Heart right ventricle (tissue), 16 donors: Measurements from ENCODE around the gene SV2B. TPM values are rescaled to one million over a fixed set of nuclear protein-coding genes. Genes with fewer than 3 reads are reported as not detected.

Experiments used
- ATAC-seq, 8 donors: fragments of 200-7000 bp; cut with Tn5 transposase; one replicate each; pipeline ENCODE4 v1.9.1; 2020; ENCODE audit warnings: mild to moderate bottlenecking in 8 of 8, moderate library complexity in 8 of 8, moderate number of reproducible peaks in 1 of 8
- DNase-seq, 2 donors: peaks; one replicate each; pipeline ENCODE4 v3.0.0-alpha.2; 2020
- H3K27ac ChIP-seq, 10 donors: fragments of 200-600 bp; sonication (generic) in 2 of 10; one replicate each; pipeline versions ENCODE4 v1.5.0 to v1.8.0; 2020 to 2022; ENCODE audit warnings: mild to moderate bottlenecking in 3 of 10
- H3K27me3 ChIP-seq, 7 donors: fragments of 200-600 bp; one replicate each; pipeline ENCODE4 v1.8.0; 2021 to 2022; ENCODE audit warnings: mild to moderate bottlenecking in 2 of 7
- H3K36me3 ChIP-seq, 9 donors: fragments of 200-600 bp; sonication (generic) in 1 of 9; one replicate each; pipeline versions ENCODE4 v1.5.0 to v1.8.0; 2020 to 2022; ENCODE audit warnings: mild to moderate bottlenecking in 2 of 9
- H3K4me1 ChIP-seq, 9 donors: fragments of 200-600 bp; sonication (generic) in 1 of 9; one replicate each; pipeline versions ENCODE4 v1.5.0 to v1.8.0; 2020 to 2022; ENCODE audit warnings: mild to moderate bottlenecking in 4 of 9
- H3K4me3 ChIP-seq, 10 donors: fragments of 200-600 bp; sonication (generic) in 2 of 10; one replicate each; pipeline versions ENCODE4 v1.5.0 to v1.8.0; 2020 to 2022; ENCODE audit warnings: mild to moderate bottlenecking in 7 of 10, moderate library complexity in 2 of 10
- H3K9me3 ChIP-seq, 11 donors: fragments of 200-600 bp in 10 of 11; sonication (generic) in 2 of 11; one replicate each; pipeline versions ENCODE4 v1.5.0 to v1.8.0; 2013 to 2022; ENCODE audit warnings: mild to moderate bottlenecking in 2 of 11, control low read depth in 1 of 11, moderate library complexity in 1 of 11
- WGBS, 2 donors: extraction: QIAGEN DNeasy Blood & Tissue Kit; methylation state at CpG; one replicate each; pipeline ENCODE4 v1.1.7; 2013; ENCODE audit warnings: inconsistent platforms in 1 of 2; 5-methylcytosine and 5-hydroxymethylcytosine counted together
- intact Hi-C, 10 donors: fragments of 100-400 bp; cut with DNase I; formaldehyde crosslinking; loops; one replicate each; pipeline versions ENCODE4 v1.11.1 to v1.14.2; 2022
- polyA plus RNA-seq, 2 donors: library from polyadenylated mRNA; stranded (reverse); fragments of 200-250 nt; gene quantifications; one replicate each; pipeline ENCODE4 v1.2.3, GENCODE V29; 2013
- total RNA-seq, 10 donors: library from RNA; stranded (reverse); fragmentation: NEBNext Ultra II Directional in 3 of 10; extraction: Animal tissue kit (Norgen Biotek cat#: 25700) in 3 of 10; gene quantifications; one replicate each; pipeline versions ENCODE4 v1.2.1 to v1.2.4, GENCODE V29; 2021 to 2023
- TF ChIP-seq, protein P1 (sequence below), 9 donors: fragments of 200-600 bp; sonication (generic) in 2 of 9; IDR thresholded peaks; one replicate each; pipeline versions ENCODE4 v1.5.0 to v1.8.0; 2021 to 2022; ENCODE audit warnings: antibody characterized with exemption in 9 of 9, mild to moderate bottlenecking in 5 of 9, moderate library complexity in 1 of 9
- donor health status: Arrhythmogenic right ventricular cardiomyopathy.
- donor health status: ischemic (EF 13 %, LVEDD 7.1; RV severe dilation, severe dysfunction).
- donor health status: healthy with polysubstance abuse.
- donor health status: DM: no; HTN: yes; CAD: no.
- donor health status: DM: no; HTN: no; CAD: no.
- donor health status: ischemic (EF 25% LVEDD 6.9; RV normal size, moderate dysfunction).
- donor health status: ischemic (EF 25% LVEDD 5.7; RV mildly dilated, moderate dysfunction).
- donor health status: healthy.
- donor health status: DM: yes; HTN: yes; CAD: no.
- donor health status: Ischemic cardiomyopathy.
- donor health status: ischemic (EF 35%, LVEDD 5.7; RV mildly dilated, moderate dysfunction).
- donor health status: nonischemic (EF 11% LVEDD 7.7; RV severe dilation, severe dysfunction).
- donor health status: DM: yes; HTN: yes; CAD: no.
- donor health status: PGD.
- donor health status: ischemic (EF 29% LVEDD 5.4; RV normal size, mild dysfunction).
- donor health status: nonischemic (EF 23%, LVEDD 6.1; RV moderate dilation, normal function).

Gene SV2B
- total and polyA plus RNA-seq, 12 donors, result 0.29 to 15.7 (median 1.5) TPM

DNA sequence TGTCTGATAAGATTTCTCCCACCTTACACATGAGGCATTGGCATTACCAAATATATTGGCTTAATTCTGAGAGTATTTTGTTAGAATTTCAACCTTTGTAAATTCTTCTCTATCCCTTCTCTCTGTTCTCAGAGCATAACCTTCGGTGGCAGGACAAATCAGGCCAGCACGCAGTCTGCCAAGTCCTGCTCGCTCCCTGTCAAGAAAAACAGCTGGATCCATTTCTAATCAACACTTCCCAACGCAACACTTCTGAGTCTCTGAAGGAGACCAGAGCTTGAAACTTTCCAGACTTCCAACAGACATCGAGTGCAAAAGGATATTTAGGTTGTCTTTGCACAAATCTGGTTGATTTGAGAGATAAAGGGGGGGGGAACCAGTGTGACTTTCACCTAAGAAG lies 125.7 kb downstream of the SV2B start:
- intact Hi-C loops, result loop anchor here in 5 of 10 donors (2.0 kb wide), 2 partner anchors 169 to 171 kb away; no protein-coding TSS in a partner anchor
- Histone ChIP-seq H3K27ac (no peak overlapping the region), H3K9me3 (no peaks in the 10 kb centered on the region), H3K36me3 (no peaks in the 10 kb centered on the region), H3K27me3 (peaks cover 0 to 3% (median 0%) of the 10 kb centered on the region in 7 donors), H3K4me3 (no peak overlapping the region), H3K4me1 (peaks cover 0 to 4% (median 0%) of the 10 kb centered on the region in 9 donors)
- TF ChIP-seq, protein P1, sequence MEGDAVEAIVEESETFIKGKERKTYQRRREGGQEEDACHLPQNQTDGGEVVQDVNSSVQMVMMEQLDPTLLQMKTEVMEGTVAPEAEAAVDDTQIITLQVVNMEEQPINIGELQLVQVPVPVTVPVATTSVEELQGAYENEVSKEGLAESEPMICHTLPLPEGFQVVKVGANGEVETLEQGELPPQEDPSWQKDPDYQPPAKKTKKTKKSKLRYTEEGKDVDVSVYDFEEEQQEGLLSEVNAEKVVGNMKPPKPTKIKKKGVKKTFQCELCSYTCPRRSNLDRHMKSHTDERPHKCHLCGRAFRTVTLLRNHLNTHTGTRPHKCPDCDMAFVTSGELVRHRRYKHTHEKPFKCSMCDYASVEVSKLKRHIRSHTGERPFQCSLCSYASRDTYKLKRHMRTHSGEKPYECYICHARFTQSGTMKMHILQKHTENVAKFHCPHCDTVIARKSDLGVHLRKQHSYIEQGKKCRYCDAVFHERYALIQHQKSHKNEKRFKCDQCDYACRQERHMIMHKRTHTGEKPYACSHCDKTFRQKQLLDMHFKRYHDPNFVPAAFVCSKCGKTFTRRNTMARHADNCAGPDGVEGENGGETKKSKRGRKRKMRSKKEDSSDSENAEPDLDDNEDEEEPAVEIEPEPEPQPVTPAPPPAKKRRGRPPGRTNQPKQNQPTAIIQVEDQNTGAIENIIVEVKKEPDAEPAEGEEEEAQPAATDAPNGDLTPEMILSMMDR (IDR thresholded peaks at IDR 0.05), result no peak
- 24 to 36% methylated on average over 5 of the region's 5 CpGs for WGBS, 2 donors
- ATAC-seq, result peak in 2 of 8 donors; percentile 56 to 59
- peak in 1 of 2 donors; percentile 35 for DNase-seq

DNA sequence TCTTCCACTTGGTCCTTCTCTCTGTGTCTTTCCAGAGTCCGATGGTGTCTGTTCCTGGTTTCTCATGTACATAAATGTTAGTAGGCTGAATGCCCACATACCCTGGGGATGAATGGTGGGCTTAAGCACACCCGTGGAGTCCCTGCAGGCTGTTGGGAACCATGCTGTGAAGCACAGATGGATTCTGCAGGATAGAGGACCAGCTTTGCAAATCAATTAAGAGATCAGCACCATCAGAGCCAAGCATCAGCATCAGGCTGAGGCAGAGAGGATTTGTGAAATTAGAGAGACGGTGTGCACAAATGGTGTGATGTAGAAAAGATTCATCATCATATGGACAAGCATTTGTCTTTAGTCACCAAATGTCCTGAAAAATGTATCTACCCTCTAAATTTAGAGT lies 127.1 kb downstream of the SV2B start:
- H3K4me3 ChIP-seq, result no peak overlapping the region
- ATAC-seq, result no peak
- WGBS, 2 donors, result 47 to 63% methylated on average over 3 of the region's 3 CpGs
- H3K27me3 ChIP-seq, result no peaks in the 10 kb centered on the region
- no peaks in the 10 kb centered on the region for H3K4me1 ChIP-seq
- no peaks in the 10 kb centered on the region for H3K9me3 ChIP-seq
- TF ChIP-seq, protein P1 (IDR thresholded peaks at IDR 0.05), result no peak
- H3K27ac ChIP-seq, result no peak overlapping the region
- intact Hi-C loops, result no loop called here
- no peaks in the 10 kb centered on the region for H3K36me3 ChIP-seq
- no peak for DNase-seq

DNA sequence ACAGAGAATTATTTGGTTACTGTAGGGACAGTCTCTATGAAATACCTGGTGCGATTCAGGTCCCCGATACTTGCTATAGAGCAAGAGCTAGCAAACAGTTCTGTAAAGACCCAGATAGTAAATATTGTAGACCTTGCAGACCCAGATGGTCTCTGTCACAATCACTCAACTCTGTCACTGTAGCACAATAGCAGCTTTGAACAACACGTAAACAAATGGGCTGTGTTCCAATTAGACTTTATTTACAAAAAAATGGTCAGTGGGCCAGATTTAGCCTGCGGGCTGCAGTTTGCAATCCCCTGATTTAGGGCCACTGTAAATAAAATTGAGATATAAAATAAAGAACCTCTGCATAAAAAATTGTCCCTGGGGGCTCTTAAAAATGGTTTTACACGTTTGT lies 127.7 kb downstream of the SV2B start:
- H3K4me3 ChIP-seq, result no peak overlapping the region
- TF ChIP-seq, protein P1 (IDR thresholded peaks at IDR 0.05), result no peak
- ATAC-seq (no peak), DNase-seq (no peak)
- 63 to 66% methylated on average over 5 of the region's 5 CpGs for WGBS, 2 donors
- no peaks in the 10 kb centered on the region for H3K9me3 ChIP-seq
- H3K36me3 ChIP-seq, result no peaks in the 10 kb centered on the region
- H3K4me1 ChIP-seq, result no peaks in the 10 kb centered on the region
- intact Hi-C loops, result no loop called here
- H3K27ac ChIP-seq, result no peak overlapping the region
- no peaks in the 10 kb centered on the region for H3K27me3 ChIP-seq

DNA sequence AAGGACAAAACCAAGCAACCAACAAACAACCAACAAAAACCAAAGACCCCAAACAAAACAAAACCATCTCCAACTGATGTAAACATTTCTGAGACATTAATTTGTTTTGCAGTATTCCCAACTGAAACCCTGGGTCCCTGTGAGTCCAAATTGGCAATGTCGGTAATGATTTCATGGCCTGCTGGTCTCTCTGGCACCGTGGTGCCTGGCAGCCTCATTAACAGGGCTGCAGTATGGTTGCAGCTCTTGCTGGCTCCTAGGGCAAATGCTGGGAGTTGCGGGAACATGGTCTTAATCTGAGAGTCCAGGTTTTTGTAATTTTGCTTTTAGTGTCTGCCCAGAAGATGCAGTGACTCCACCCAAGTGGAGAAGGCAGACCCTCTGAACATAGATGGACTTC lies 128.3 kb downstream of the SV2B start:
- H3K4me3 ChIP-seq, result no peak overlapping the region
- no peaks in the 10 kb centered on the region for H3K4me1 ChIP-seq
- peaks cover 0 to under 1% (median 0%) of the 10 kb centered on the region in 7 donors for H3K27me3 ChIP-seq
- ATAC-seq, result no peak
- intact Hi-C loops, result no loop called here
- TF ChIP-seq, protein P1 (IDR thresholded peaks at IDR 0.05), result no peak
- no peak for DNase-seq
- H3K36me3 ChIP-seq, result no peaks in the 10 kb centered on the region
- no peaks in the 10 kb centered on the region for H3K9me3 ChIP-seq
- H3K27ac ChIP-seq, result no peak overlapping the region
- WGBS, 2 donors, result 87 to 88% methylated on average over 3 of the region's 3 CpGs
